Activated naive CD4-positive, alpha-beta T cell treated with anti-CD3 and anti-CD28 coated beads, Interleukin-2, amount 50 U/mL, for 72 hours (primary cell): Measurements from ENCODE around the gene PIK3CG. TPM values are rescaled to one million over a fixed set of nuclear protein-coding genes. Genes with fewer than 3 reads are reported as not detected.
"Not testable (repeated sequence)": the region's sequence is repeated elsewhere in the genome, so short reads cannot be mapped to it uniquely, and the experiment has no call there.

Experiments
- ATAC-seq, 2 donors: fragments of 150-1000 bp; cut with Tn5 transposase; 2 replicates each; pipeline ENCODE4 v1.10.0; 2021; ENCODE audit warnings: mild to moderate bottlenecking in 2 of 2, moderate library complexity in 2 of 2
- DNase-seq, 2 donors: peaks; one replicate each; pipeline ENCODE4 v3.0.0; 2021 to 2022; ENCODE audit warnings: low spot score in 2 of 2
- H3K27ac Mint-ChIP-seq, 2 donors: one replicate each; pipeline ENCODE4 v1.8.0; 2022; ENCODE audit warnings: mild to moderate bottlenecking in 2 of 2, mixed read lengths in 2 of 2
- H3K36me3 Mint-ChIP-seq, 2 donors: one replicate each; pipeline ENCODE4 v1.8.0; 2022; ENCODE audit warnings: mixed read lengths in 2 of 2
- H3K9me3 Mint-ChIP-seq, 2 donors: one replicate each; pipeline ENCODE4 v1.8.0; 2022; ENCODE audit warnings: mixed read lengths in 2 of 2
- total RNA-seq, 2 donors: library from RNA; stranded (reverse); gene quantifications; one replicate each; pipeline ENCODE4 v1.2.3, GENCODE V29; 2022

Gene PIK3CG
- total RNA-seq, 2 donors from 2014 or later = 7.2 to 17.3 TPM

DNA sequence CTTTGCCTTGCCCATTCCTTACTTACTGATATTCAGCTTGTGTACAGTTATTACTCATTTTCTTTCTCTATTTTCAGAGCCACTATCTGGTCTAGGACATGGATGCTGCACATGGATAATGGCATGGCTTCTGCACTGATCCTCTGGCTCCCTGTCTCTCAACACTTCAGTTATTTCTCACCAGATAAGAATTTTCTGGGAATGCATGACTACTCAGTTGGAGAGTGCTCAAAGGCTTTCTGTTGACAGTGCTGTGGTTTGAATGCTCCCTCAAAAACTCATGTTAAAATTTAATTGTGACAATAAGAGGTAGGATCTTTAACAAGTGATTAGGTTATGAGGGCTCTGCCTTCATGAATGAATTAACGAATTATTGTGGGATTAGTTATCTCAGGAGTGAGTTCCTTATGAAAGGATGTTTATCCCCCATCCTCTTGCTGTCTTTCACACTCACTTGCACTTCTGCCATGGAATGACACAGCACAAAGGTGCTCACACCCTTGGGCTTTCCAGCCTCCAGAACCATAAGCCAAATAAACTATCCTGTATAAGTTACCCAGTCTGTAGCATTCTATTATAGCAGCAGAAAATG, 16.1 kb upstream of the PIK3CG start:
- Mint-ChIP-seq H3K9me3 (peaks cover 0 to 24% of the 10 kb centered on the region in 2 donors), H3K27ac (no peak overlapping the region), H3K36me3 (peaks cover 0 to 32% of the 10 kb centered on the region in 2 donors)
- ATAC-seq = no peak
- no peak for DNase-seq

DNA sequence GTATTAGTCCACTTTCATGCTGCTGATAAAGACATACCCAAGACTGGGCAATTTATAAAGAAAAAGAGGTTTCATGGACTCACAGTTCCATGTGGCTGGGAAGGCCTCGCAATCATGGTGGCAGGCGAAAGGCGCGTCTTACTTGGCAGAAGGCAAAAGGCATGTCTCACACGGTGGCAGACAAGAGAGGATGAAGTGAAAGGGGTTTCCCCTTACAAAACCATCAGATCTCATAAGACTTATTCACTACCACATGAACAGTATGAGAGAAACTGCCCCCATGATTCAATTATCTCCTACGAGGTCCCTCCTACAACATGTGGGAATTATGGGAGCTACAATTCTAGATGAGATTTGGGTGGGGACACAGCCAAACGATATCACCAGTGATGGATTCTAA, 13.4 kb upstream of the PIK3CG start:
- DNase-seq, H3K27ac Mint-ChIP-seq: not testable (repeated sequence)
- peaks cover 0 to 24% of the 10 kb centered on the region in 2 donors for H3K9me3 Mint-ChIP-seq
- peak in 1 of 2 donors; percentile 82 for ATAC-seq
- H3K36me3 Mint-ChIP-seq = peaks cover 0 to 32% of the 10 kb centered on the region in 2 donors

GRCh38 chr7:106853250-106853908, 11.7 kb upstream of the PIK3CG start:
- Mint-ChIP-seq H3K27ac (no peak overlapping the region), H3K9me3 (peaks cover 0 to 29% of the 10 kb centered on the region in 2 donors), H3K36me3 (peaks cover 0 to 32% of the 10 kb centered on the region in 2 donors)
- ATAC-seq (no peak), DNase-seq (no peak)

GRCh38 chr7:106855540-106856132, 9.4 kb upstream of the PIK3CG start:
- DNase-seq (no peak), ATAC-seq (peak; percentile 56 to 96)
- Mint-ChIP-seq H3K9me3 (peaks cover 0 to 29% of the 10 kb centered on the region in 2 donors), H3K27ac (no peak overlapping the region), H3K36me3 (peaks cover 0 to 32% of the 10 kb centered on the region in 2 donors)

DNA sequence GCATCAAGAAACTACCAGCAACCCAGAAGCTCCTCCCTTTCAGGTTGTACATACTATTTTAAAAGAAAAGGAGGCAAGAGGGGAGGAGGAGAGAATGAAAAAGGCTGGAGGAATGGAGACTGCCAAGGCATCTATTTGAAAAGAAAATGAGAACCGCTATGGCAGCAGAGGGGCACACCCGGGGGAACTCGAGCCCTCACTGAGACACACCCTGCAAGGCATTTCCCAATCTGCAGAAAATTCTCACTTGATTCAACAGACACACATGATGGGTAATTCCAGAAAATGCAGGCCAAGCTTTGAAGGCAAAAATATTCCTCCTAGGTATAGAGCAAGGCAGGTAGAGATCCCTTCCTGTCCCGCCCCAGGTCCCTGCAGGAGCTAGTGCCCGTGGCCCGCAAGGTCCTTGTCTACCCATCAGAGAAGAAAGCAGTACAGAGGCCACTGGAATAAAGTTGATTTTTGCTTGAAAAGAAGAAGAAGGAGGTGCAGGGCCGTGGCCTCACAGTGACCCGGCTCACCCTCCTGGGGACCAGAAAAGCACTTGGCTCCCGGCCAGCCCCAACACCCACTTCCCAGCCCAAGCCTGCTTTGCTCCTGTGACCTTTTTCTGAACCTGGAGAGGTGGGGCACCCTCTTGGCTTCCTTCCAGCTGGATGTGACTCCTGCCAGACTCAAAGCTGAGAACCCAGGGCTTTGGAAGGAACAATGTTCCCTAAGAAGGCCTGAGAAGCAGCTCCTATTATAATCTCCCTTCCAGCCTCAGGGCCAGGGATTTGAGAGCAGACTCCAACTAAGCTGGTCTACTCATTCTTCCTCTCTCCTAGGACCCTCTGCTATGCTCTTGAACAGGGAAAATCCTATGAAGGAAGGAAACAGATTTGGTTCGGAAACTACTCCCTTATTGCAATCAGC, 6.2 kb upstream of the PIK3CG start:
- ATAC-seq = no peak
- no peak for DNase-seq
- Mint-ChIP-seq H3K36me3 (peaks cover 0 to under 1% of the 10 kb centered on the region in 2 donors), H3K9me3 (peaks cover 5 to 6% of the 10 kb centered on the region in 2 donors), H3K27ac (no peak overlapping the region)

- no peak for DNase-seq
- no peak for ATAC-seq
- Mint-ChIP-seq H3K36me3 (peaks cover 0 to 18% of the 10 kb centered on the region in 2 donors), H3K27ac (peak overlapping the region in 1 of 2 donors; percentile 25), H3K9me3 (peaks cover 4 to 6% of the 10 kb centered on the region in 2 donors)
Measured at GRCh38 chr7:106862317-106863089, 2.6 kb upstream of the PIK3CG start.

DNA sequence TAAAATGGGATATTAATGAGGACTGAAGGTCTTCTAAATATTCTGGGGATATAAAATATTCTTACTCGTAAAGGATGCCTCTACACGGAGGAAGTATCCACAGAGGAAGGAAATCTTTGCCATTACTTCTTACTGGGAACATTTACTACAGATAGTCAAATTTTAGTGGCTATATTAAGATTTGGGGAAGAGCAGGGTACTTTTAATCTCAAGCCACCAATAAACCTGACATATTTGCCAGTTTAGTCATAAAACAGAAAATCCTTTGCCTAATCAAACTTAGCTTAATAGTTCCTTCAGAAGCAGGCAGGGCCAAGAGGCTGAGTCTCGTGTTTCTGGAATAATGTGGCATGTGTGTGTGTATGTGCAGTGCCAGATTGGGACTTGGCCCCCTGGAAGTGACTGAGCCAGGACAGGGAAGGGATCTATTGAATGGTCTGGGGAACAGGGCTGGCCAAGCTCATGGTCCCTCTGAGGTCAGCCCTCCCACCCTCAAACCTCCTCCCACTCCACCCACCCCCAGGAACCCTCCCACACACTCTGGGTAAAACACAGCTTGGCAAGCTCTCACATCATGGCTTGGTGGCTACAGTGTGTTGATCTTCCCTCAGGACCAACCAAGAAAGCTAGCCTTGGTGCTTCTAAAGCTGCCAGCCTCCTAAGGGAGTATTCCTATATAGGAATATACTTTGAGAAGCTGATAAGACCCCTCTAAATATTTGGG, 1.6 kb upstream of the PIK3CG start:
- Mint-ChIP-seq H3K27ac (peak overlapping the region in 1 of 2 donors; percentile 25), H3K9me3 (peaks cover 0 to 9% of the 10 kb centered on the region in 2 donors), H3K36me3 (peaks cover 7 to 27% of the 10 kb centered on the region in 2 donors)
- ATAC-seq (no peak), DNase-seq (no peak)

GRCh38 chr7:106864298-106865081, 592 bp upstream of the PIK3CG start:
- DNase-seq (no peak), ATAC-seq (peak in 1 of 2 donors; percentile 1)
- peak overlapping the region; percentile 93 to 95 for H3K27ac Mint-ChIP-seq
- H3K9me3 Mint-ChIP-seq = peaks cover 0 to 10% of the 10 kb centered on the region in 2 donors
- H3K36me3 Mint-ChIP-seq = peaks cover 16 to 34% of the 10 kb centered on the region in 2 donors

DNA sequence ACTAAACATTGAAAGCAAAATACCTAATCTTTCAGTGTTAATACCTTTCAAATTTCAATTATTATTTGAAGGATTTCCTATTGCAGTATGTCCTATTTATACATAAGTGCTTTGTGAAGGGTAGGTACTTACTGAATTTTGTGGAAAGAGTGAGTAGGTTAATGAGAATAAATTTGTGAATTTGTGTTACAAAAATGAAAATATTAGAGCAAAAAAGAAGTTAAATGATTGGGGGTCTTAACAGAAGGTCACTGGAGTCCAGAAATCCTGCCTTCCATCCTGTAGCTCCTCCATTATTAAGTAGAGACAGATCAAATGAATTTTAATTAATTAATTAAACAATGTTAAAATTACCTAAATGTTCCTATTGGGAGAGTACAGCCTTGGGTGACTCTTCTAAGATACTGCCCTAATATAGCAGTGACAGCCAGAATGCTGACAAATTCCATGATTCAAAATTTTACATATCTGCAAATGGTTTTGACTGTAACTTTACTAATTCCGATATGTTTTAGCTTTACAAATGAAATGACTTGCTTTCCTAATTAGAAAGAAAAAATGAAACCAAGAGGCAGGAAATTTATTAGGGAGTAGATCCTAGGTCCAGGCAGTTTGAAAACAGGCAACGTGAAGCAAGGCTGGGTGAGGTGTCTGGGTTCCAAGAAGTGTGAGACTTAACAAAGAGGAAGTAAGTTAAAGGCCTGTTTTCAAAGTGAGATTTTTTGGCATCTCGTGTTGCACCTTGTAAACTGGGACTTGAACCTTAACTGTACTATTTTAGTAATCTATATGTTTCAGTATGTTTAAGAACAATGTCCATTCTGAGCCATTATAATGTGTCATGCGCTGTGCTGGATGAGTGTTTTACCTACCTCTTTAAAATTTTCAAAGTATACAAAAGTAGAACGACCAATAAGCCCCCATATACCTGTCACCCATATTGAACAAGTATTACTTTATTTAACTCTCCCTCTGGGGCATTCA, 1.5 kb downstream of the PIK3CG start:
- peaks cover 16 to 34% of the 10 kb centered on the region in 2 donors for H3K36me3 Mint-ChIP-seq
- H3K27ac Mint-ChIP-seq = peak overlapping the region; percentile 77 to 95
- ATAC-seq (peak; percentile 26 to 46), DNase-seq (no peak)
- peaks cover 0 to 8% of the 10 kb centered on the region in 2 donors for H3K9me3 Mint-ChIP-seq

DNA sequence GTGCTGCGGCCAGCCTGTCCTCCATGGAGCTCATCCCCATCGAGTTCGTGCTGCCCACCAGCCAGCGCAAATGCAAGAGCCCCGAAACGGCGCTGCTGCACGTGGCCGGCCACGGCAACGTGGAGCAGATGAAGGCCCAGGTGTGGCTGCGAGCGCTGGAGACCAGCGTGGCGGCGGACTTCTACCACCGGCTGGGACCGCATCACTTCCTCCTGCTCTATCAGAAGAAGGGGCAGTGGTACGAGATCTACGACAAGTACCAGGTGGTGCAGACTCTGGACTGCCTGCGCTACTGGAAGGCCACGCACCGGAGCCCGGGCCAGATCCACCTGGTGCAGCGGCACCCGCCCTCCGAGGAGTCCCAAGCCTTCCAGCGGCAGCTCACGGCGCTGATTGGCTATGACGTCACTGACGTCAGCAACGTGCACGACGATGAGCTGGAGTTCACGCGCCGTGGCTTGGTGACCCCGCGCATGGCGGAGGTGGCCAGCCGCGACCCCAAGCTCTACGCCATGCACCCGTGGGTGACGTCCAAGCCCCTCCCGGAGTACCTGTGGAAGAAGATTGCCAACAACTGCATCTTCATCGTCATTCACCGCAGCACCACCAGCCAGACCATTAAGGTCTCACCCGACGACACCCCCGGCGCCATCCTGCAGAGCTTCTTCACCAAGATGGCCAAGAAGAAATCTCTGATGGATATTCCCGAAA, 2.7 kb downstream of the PIK3CG start:
- H3K36me3 Mint-ChIP-seq = peaks cover 25 to 44% of the 10 kb centered on the region in 2 donors
- H3K9me3 Mint-ChIP-seq = peaks cover 0 to 4% of the 10 kb centered on the region in 2 donors
- ATAC-seq (no peak), DNase-seq (no peak)
- H3K27ac Mint-ChIP-seq = peak overlapping the region in 1 of 2 donors; percentile 95

GRCh38 chr7:106868364-106868763, 3.3 kb downstream of the PIK3CG start:
- Mint-ChIP-seq H3K36me3 (peaks cover 31 to 48% of the 10 kb centered on the region in 2 donors), H3K9me3 (peaks cover 0 to 4% of the 10 kb centered on the region in 2 donors), H3K27ac (peak overlapping the region in 1 of 2 donors; percentile 58)
- no peak for DNase-seq
- no peak for ATAC-seq

- Mint-ChIP-seq H3K36me3 (peaks cover 39 to 61% of the 10 kb centered on the region in 2 donors), H3K9me3 (peaks cover 0 to 7% of the 10 kb centered on the region in 2 donors), H3K27ac (peak overlapping the region in 1 of 2 donors; percentile 79)
- ATAC-seq (no peak), DNase-seq (no peak)
Measured at GRCh38 chr7:106869954-106870353, 4.9 kb downstream of the PIK3CG start.

DNA sequence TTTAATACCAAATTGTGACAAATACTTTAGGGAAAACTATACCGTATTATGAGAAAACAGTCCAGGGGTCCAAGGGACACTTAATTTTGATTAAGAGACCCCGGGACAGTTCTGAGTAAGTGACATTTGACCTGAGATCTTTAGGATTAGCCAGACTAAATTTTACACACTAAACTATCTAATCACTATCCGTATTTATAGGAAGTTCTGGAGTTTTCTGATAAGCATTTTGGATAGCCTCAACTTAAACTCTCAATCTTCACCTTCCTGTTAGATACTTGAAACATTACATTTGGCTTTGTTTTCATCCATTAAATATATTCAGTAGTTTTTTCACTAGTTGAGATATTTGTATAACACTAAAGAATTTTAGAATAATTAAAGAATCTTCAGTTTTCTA, 5.4 kb downstream of the PIK3CG start:
- DNase-seq (no peak), ATAC-seq (no peak)
- Mint-ChIP-seq H3K27ac (peak overlapping the region; percentile 18 to 79), H3K9me3 (peaks cover 0 to 7% of the 10 kb centered on the region in 2 donors), H3K36me3 (peaks cover 45 to 61% of the 10 kb centered on the region in 2 donors)
